ENCODE results near the gene CHMP1A.

DNA sequence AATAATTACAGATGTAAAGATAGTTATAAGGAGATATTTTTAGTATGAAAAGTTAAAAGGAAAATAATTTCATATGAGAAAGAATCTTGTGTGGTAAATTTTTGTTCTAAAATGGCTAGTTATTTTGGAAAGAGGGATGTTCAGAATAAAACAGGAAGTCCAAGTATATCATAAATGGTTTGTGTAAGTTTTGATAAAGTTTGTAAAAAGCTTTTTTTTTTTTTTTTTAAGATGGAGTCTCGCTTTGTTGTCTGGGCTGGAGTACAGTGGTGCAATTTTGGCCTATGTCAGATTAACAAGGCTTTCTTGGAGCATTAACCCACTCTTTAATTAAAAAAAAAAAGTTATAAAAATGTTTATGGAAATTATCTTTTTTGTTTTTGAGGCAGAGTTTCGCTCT is 20.8 kb upstream of the CHMP1A start:
- TF ChIP-seq, protein P1, sequence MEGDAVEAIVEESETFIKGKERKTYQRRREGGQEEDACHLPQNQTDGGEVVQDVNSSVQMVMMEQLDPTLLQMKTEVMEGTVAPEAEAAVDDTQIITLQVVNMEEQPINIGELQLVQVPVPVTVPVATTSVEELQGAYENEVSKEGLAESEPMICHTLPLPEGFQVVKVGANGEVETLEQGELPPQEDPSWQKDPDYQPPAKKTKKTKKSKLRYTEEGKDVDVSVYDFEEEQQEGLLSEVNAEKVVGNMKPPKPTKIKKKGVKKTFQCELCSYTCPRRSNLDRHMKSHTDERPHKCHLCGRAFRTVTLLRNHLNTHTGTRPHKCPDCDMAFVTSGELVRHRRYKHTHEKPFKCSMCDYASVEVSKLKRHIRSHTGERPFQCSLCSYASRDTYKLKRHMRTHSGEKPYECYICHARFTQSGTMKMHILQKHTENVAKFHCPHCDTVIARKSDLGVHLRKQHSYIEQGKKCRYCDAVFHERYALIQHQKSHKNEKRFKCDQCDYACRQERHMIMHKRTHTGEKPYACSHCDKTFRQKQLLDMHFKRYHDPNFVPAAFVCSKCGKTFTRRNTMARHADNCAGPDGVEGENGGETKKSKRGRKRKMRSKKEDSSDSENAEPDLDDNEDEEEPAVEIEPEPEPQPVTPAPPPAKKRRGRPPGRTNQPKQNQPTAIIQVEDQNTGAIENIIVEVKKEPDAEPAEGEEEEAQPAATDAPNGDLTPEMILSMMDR (IDR thresholded peaks at IDR 0.05; ENCODE audit: control extremely low read depth in 1 of 3, insufficient read depth in 1 of 3, low read depth in 1 of 3, low read length in 3 of 3), result no peak
- TF ChIP-seq POLR2A (IDR thresholded peaks at IDR 0.05; ENCODE audit: control extremely low read depth in 1 of 2, low read depth in 2 of 2, low read length in 2 of 2), result no peak
- TF ChIP-seq RFX5 (IDR thresholded peaks at IDR 0.05; ENCODE audit: borderline replicate concordance, low read depth, low read length), result no peak
- TF ChIP-seq JUND (IDR thresholded peaks at IDR 0.05; ENCODE audit: low read length), result no peak
- no peak for TF ChIP-seq KDM1A (IDR thresholded peaks at IDR 0.05; ENCODE audit: borderline replicate concordance, low read length)
- TF ChIP-seq ZNF274 (IDR thresholded peaks at IDR 0.05; ENCODE audit: borderline replicate concordance, extremely low read depth, low read length), result no peak
- TF ChIP-seq RXRA (IDR thresholded peaks at IDR 0.05; ENCODE audit: insufficient read depth, low read depth, low read length), result no peak
- TF ChIP-seq RNF2 (IDR thresholded peaks at IDR 0.05; ENCODE audit: borderline replicate concordance, low read depth, low read length, missing control alignments, poor library complexity, severe bottlenecking), result no peak
- TF ChIP-seq POLR2AphosphoS5 (IDR thresholded peaks at IDR 0.05; ENCODE audit: low read depth, low read length), result no peak
- no peak for TF ChIP-seq GTF2F1 (IDR thresholded peaks at IDR 0.05; ENCODE audit: borderline replicate concordance, low read depth, low read length)
- no peak for TF ChIP-seq YY1 (IDR thresholded peaks at IDR 0.05; ENCODE audit: low read depth, low read length)
- no peak for TF ChIP-seq SP4 (IDR thresholded peaks at IDR 0.05; ENCODE audit: low read length)

Data from H1 (cell line).